GM21447 (cell line): ENCODE measurements around the gene DLG2.
"Not testable (repeated sequence)": the region's sequence is repeated elsewhere in the genome, so short reads cannot be mapped to it uniquely, and the experiment has no call there.

Experiments used
- ATAC-seq: cut with Tn5 transposase; IDR thresholded peaks from one replicate; pipeline ENCODE4 v1.9.1; 2021; ENCODE audit not compliant: unreplicated experiment

Gene DLG2

DNA sequence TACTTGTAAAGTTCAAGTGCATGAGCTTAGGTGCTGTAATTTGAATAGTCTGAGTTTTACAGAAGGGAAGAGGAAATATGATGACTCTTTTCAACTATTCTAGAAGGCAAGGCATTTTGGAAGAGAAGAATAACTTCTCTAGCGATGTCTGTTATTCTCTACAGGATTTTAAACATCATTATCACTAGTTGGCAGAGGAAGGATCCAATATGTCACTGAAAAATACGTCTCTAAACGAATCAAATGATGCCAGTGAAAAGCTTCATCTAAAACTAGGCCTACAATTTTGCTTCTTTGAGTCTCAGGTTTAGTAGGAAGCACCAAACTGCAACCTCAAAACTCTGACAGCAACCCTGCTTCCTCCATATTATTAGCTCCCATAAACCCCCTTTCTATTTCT is 581.4 kb downstream of the DLG2 start:
- no peak for ATAC-seq

DNA sequence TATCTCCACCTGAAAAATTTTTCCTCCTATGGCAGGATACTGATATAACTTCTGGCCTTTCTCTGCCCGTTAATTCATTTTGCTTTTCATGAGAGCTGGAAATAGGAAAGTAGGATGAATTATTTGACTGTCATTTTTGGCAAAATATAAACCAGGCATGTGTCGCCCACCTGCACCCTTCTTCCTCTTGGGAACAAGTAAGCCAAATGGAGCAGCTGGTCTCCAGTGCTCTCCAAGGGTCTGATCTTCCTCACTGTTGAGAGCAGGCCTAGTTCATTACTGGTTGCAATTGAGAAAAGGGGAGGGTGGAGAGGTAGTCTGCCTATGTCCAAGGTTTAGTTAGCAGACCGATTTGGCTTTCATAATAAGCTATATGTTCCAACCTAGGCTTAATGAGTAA is 582.2 kb downstream of the DLG2 start:
- no peak for ATAC-seq

DNA sequence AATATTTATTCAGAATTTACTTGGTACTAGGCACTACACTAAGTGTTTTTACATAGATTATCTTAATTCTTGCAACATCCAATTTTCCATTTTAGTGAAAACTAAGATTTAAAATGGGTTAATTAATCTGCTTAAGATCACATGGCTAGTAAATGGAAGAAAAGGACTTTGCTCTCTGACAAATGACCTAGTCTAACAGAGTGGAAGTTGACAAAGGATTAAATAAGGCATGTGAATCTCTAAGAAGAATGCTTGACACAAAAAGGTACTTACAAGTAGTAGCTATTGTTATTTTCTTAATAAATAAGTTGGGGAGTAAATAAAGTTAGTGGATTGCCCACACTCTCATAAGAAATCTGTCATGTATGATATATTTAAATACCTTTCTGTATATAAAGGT is 584.8 kb downstream of the DLG2 start:
- ATAC-seq = no peak

DNA sequence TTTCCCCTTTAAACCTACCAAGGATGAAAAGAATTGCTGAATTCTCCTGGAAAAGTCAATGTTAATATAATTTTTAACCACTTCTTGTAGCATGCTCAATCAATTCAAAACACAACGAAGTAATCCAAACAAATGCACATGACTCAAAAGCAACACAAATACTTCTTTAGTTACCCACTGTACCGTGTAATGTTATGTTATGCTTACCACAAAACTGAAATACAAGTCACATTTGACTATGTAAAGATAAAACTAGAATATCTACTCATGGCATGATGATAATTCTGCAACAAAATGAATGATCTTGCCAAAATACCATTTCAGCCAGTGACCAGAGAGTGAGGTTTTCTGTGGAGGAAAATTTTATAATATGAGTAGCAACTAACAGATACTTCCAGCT is 587.0 kb downstream of the DLG2 start:
- no peak for ATAC-seq

DNA sequence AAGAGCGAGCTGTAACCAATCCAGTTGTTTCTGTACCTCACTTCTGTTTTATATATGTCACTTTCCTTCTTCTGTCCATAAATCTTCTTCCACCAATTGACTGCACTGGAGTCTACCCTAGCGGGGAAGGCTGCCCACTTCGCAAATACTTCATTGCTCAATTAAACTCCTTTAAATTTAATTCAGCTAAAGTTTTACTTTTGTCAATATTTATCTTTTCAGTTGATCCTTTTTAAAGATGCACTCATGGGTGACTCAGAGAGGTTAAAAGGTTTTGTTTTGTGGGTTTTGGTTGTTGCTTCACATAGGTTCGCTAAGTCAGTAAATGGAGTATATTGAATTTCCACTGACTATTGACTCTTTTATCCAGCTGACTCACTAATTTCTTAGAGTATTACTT is 597.2 kb downstream of the DLG2 start:
- no peak for ATAC-seq

DNA sequence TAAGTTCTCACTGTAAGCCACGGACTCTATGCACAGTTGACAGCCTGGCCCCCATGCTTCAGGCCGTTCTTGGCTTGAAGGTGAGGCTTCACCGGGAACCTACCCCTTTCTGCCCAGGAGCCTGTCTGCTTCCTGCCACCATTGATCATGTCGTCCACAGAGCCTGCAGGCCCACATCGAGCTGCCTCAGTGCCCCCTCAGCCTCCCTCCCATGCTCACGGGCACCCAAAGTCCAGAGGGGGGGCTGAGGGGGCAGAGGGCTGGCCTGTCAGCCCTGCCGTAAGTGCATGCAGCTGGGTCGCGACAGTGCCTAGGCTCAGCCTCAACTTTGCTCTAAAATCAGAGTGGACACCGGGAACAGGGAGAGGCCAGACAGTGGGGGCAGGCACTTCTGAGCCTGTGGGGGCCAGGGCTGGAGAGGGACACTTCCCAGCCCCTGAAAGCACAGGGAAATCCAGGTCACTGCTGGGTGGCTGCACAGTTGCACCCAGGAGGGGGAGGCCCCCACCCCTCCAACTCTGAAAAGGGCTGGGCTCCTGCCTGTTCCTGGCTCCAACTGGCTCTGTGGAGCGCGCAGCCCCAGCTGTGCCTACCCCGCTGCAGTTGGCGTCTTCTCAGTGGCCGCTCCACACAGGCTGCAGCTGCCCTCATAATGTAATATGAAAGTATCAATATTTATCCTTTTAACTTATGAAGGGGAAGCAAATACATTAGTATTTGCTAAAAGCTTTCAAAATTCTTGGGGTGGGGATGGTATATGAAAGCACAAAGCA is 598.6 kb downstream of the DLG2 start:
- ATAC-seq = no peak

DNA sequence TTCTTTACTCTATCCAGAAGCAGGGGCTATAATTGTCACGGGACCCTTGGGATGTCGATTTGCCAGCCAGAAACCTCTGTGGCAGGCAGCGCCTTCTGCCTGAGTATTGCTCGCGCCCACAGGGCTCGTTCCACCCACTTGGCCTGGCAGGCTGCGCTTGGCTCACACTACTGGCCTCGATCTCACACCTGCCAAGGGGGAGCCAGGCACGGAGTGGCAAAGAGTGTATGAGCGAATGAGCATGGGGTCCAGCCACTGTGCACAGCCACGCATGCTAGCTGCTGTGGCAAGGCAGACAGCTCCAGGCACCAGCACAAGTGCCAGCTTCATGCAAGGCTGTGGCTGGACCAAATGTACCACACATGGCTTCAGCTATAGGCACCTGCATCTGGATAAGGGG is 599.8 kb downstream of the DLG2 start:
- ATAC-seq = no peak

DNA sequence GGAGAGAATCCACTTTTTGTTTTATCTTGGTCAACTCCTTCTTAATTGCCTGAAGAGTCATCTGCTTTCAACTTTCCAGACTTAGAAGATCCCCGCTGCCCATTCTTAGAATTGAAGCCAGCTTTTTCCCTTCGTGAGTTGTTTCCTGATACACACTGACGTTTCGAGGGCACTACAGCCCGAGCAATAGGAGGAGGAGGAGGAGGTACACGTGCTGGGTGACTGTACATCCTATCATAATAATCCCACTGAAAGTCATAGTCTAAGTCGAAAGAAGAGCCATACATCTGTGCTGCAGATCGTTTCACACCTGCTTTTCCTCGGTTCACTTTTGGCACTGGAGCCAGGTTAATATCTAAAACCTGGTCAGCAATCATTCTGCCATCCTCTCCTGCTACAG is 606.1 kb downstream of the DLG2 start:
- ATAC-seq = no peak

DNA sequence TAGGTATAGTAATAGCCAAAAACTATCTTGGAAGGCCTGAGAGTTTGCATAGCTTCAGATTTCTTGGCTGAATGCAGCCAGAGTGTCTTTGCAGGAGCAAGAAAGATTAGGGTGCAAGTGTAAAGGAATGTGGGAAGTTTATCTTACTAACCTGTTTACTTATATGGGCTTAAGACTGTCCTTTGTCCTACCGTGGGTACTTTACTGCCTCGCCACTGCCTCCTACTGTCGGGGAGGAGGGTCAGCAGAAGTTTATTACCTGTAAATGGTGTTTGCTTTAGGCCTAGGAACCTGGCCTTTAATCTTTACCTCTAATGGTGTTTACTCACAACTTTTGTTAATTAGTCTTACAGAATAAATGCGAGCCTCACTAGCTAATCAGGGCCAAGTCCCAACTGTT is 633.8 kb downstream of the DLG2 start:
- ATAC-seq = no peak

DNA sequence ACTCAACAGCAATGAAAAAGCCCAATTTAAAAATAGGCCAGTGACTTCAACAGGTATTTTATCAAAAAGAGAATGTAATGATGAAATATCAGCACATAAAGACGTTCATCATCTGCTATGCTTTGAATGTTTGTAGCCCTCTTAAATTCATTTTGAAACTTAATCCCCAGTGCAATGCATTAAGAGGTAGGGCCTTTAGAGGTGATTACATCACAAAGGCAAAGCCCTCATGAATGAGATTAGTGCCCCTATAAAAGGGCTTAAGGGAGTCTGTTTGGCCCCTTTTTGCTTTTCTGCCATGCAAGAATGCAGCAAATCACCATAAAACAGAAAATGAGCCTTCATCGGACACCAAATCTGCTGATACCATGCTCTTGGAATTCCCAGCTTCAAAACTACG is 637.0 kb downstream of the DLG2 start:
- ATAC-seq = no peak

DNA sequence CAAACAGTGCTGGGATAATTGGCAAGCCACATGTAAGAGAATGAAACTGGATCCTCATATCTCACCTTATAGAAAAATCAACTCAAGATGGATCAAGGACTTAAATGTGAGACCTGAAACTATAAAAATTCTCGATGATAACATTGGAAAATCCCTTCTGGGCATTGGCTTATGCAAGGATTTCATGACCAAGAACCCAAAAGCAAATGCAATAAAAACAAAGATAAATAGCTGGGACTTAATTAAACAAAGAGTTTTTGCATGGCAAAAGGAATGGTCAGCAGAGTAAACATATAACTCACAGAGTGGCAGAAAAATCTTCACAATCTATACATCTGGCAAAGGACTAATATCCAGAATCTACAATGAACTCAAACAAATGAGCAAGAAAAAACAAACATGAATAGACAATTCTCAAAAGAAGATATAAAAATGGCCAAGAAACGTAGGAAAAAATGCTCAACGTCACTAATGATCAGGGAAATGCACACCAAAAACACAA is 639.4 kb downstream of the DLG2 start:
- not testable (repeated sequence) for ATAC-seq

DNA sequence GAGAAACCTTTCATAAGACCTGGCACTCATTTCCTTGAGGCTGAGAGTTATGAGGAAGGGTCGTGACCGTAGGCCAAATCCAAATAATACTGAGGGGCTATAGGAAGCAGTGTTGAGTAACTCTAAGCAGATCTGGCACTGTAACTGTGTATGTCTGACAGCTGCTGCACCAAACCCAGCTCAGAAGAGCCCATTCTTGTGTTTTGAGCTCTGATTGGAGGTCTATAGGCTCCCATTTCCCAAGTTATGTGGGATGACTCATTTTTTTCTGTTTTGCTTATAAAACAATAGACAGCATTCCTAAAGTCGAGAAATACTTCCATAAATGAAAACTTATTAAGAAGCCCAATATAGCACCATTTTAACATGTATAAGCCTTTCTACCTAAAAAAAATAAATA is 645.8 kb downstream of the DLG2 start:
- ATAC-seq = no peak

DNA sequence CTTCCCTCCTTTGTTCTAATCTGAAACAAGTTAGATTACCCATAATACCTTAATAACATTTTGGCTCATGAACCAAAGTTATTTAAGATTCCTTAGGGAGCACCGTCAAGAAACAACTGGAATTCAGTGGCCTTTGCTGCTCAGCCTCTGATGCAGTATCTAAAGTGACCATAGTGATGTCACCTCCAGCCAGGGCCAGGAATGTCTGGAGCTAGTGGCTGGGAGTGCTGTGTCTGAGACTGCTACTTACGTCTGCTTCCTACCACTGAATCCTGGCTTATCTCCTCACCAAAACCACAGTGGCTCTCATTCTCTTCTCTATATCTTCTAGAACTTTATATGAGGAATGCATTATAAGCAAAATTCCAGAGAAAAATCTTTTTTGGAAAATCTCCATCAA is 658.0 kb downstream of the DLG2 start:
- ATAC-seq = no peak

DNA sequence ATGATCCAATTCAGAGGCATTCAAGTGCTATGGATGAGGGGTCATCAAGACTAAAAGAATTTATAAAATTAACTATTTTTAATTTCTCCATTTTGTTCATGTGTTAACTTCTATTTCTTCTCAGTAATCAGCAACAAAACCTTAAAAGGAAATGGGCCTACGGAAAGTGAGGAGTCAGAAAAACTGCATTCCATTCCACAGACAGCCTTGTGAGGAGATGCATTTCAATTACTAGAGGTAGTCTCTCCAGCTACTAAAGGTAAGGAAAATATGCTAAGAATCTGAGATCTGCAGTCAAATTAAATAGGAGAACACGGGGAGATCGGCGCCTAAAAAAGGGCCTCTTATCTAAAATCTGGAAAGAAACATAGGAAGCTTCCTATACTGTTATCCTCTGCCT is 661.7 kb downstream of the DLG2 start:
- no peak for ATAC-seq

DNA sequence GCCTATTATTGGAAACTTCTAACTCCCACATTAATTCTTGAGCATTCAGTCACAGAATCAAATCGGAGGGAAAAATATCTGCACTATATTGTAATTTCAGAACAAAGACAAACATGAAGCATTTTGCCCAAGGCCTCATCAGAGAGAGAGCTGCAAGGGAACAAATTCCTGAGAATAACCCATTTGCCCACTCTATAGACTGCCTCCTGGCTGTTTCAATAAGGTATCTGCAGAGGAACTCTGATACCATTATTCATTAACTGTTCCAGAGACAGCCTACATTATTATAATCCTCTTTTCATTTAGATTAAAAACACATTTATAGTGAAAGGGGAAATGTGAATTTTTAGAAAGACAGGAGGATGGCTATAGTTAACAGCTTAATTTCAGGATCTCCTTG is 663.9 kb downstream of the DLG2 start:
- no peak for ATAC-seq

DNA sequence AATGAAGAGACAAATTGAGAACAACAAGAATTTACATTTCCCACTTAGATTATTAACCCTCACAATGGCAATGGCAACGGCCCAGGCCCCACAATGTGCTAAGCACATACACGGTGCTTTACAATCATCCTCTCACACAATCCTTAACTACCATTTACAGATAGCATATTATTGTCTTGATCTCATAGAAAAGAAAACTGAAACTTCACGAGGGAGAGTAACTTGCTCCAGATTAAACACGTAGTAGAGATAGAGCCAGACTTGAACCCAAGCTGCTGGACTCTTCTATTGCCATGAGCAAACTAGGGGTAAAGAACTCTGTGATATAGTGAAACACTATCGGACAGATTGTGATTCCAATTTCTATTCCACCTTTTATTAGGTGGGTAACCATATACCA is 665.1 kb downstream of the DLG2 start:
- no peak for ATAC-seq

DNA sequence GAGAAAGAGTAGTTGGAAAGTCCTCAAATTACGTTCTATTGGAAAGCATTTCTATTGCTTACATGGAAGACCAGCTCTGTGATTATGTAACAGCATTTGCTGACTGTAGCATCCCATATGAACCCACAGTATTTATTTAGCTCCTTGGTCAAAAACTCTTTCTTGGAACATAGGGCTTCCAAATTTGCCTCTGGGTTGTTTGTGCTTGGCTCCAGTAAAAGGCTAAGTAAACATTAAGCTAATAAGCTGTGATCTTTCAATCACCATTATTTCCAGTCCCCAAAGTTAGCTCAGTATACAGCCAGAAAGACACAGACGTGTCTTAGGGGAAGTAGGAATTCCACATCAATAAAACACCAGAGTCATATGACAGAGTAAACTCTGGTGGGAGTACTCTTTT is 668.8 kb downstream of the DLG2 start:
- ATAC-seq = no peak

DNA sequence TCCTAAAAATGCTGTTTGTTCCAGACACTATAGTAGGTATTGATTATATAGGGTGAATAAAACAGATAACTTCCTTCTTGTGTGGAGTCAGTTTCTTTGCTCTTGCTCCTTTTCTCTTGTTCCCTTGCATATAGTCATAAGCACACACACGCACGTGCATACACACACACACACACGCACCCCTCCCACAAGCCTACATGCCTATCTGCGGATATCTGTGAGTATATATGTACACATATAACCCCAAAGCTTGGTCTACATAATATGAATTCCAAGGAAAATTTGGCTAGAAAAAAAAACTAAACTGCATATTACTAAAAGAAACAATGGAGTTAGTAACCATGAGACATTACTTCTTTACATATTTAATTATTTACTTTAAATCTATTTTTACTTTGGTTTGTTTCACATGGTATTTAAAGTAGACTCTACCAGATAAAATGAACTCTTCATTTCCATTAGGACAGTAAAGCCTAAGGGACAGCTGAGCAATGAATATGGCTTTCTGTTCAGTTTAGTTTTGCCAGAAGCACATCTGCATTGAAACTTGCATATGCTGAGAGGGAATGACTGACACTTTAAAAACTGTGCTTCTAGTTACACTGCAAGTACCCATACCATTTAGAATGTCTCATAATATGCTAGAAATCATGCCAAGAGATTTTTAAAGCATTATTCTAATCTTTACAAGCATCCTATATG is 676.4 kb downstream of the DLG2 start:
- no peak for ATAC-seq

DNA sequence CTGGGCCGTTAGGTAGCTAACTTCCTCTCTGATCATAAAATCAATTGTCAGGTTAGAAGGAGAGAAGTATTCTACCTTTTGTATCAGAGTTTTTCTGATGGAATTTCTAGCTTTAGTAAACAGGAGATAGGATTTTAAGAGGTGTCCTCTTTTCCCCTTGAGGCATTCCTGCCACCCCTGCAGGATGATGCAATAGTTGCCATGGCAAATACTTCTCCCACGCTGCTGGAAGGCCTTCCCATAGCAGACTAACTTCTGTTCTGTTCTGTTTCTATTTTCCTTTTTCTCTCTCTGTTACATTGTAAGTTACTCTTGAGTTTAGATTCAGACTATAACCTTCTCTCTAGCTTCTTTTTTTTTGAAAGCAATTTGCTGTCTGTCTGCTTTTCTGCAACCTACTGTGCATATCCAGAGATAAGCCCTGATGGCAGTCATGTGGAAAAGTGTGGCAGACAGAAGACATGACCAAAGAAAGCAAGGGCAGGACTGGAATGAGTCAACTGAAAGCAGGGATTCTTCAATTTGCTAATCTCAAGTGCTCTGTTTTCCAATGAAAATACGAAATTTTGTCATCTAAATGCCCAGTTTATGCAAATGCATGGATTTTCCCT is 679.1 kb downstream of the DLG2 start:
- ATAC-seq = no peak

DNA sequence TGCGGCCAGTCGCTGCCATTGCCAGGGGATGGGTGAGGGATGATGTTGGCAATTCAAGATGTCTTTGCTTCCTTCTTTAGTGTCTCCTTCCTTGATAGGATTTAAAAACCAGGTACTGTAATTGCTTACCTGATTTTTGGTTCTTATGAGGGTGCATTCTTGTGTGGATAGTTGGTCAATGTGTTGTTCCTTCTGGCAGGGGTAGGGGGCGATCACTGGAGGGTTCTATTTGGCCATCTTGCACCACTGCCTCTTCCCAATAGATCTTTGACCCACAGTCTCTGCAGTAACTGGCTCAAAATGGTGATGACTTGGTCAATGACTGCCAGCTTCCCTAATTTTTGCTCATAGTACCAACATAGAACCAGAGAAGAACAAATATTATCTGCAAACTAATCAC is 680.1 kb downstream of the DLG2 start:
- no peak for ATAC-seq

DNA sequence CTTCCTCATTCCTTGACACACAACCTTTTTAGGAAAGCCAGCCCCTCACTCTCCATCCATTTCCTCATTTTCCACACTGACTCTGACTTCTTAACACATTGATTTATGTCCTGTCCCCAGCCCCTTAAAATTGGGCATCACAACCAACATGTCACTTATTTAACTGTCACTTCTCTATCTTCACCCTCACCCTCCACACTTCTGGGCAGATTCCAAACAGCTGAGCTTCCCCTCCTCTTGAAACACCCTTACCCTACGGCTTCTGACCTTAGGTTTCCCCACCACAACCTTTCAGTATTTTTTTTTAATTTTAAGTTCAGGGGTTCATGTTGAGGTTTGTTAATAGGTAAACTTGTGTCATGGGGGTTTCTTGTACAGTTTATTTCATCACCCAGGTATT is 696.3 kb downstream of the DLG2 start:
- ATAC-seq = no peak

DNA sequence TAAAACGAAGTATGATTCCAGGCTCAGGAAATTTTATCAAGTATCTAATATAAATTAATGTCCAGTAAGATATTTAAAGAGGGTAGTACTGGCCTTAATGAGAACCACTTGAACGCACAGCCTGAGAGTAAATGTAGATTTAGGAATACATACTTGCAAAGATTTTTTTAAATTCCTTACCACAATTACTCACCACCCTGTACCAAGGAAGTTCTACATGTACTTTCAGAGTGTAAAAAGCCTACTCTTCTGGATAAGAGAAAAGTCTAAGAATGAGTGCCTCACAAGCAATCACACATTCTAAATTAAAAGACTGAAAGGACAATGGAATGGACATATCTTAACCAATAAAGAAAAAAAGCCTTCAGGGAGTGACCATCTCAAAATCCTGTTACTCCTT is 697.4 kb downstream of the DLG2 start:
- no peak for ATAC-seq
